ENCODE results near the gene GOPC.
"Not testable (repeated sequence)": the region's sequence is repeated elsewhere in the genome, so short reads cannot be mapped to it uniquely, and the experiment has no call there.

Gene GOPC

GRCh38 chr6:117547688-117548621 is 54.4 kb downstream of the GOPC start:
- peak; percentile 15 to 20 for DNase-seq

DNA sequence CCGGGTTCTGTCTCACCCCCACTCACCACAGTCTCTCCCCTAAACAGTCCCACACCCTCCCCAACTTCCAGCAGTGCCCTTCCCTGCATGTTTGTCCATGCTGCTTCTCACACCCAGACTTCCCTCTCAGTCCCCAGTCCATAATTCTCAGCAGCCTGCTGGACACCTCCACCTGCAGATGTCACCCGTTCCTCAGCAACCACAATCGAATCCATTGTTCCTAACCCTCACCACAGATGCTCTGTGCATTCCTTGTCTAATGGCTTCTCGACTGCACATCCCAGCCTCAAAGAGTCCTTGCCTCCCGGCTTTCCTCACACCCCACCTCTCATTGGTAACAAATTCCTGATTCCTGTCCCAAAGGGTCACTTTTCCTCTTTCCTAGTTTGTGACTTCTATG is 55.6 kb downstream of the GOPC start:
- DNase-seq = no peak

DNA sequence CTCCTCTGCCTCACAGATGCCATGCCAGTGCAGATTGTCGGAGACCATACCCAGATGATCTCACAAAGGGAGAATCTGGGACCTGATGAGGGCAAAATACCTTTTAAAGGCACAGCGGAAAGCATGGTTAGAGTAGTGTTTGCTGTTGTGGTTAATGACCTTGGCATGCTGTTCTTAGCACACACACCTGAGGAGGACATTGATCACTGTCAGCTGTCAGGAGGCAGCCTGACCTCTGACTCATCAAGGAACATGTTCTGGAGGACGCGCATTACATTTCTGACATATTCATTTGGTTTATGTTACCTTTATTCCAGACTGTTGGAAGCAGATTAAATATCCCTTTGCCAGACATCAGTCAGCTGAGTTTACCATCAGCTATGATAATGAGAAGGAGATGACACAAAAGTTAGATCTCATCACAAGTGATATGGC is 57.1 kb downstream of the GOPC start:
- no peak for DNase-seq

DNA sequence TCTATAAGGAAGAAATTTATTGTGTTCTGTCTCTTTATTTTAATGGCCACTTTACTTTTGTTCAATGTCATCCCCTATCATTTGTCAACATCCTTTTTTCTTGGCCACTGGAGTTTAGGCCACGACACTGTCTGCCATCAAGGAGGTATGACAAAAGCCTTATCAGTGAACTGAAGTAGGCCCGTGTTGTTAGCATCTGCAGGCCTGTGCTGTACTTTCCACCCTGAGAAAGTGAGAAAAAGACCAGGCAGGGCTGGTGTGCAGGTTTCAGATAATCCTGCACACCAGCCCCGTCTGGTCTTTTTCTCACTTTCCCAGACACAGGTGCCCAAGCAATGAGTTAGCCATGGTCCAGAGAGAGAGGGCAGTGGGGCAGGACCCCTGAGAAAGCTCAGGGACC is 57.6 kb downstream of the GOPC start:
- no peak for DNase-seq

- no peak for DNase-seq
Observed at GRCh38 chr6:117542493-117542892, 59.8 kb downstream of the GOPC start.

DNA sequence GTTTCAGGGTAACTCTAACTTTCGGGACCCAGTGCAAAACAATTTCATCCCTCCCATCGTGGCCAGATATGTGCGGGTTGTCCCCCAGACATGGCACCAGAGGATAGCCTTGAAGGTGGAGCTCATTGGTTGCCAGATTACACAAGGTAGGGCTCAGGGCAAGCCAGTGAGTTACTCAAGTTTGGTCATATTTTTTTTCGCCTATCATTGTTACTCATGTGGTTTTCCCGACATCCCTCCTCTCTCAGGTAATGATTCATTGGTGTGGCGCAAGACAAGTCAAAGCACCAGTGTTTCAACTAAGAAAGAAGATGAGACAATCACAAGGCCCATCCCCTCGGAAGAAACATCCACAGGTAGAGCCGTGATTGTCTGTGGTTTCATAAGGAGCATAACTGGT is 61.6 kb downstream of the GOPC start:
- no peak for DNase-seq

DNA sequence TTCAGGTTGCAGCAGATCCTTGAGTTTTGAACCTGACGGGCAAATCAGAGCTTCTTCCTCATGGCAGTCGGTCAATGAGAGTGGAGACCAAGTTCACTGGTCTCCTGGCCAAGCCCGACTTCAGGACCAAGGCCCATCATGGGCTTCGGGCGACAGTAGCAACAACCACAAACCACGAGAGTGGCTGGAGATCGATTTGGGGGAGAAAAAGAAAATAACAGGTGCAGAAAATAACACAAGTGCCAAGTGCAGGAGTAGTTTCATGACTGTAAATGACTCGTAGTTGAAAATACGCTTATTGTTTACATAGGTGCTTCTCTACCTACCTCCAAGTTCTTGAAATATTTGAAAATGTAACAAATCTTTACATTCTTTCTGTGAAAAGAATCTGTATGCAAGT is 63.7 kb downstream of the GOPC start:
- no peak for DNase-seq

DNA sequence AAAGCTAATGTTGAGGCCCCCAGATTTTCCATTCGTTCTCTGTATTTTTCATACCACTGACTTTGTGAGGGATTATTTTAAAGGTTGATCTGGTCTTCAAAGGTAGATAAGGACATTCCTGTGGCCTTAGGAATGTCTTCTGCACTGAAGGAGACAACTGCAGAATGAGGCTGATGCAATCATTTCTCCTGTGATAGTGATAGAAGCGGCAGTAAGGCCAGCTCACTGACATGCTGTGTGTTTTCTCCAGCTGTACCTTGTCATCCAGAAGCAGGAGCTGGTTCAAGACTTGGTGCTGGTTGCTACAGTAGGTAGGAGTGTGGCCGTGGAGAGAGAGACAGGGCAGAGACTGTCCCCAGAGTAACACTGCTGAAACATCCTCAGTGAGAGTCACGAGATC is 66.0 kb downstream of the GOPC start:
- no peak for DNase-seq

- DNase-seq = no peak
Observed at GRCh38 chr6:117534974-117535373, 67.3 kb downstream of the GOPC start.

GRCh38 chr6:117533775-117534174 is 68.5 kb downstream of the GOPC start:
- DNase-seq = no peak

GRCh38 chr6:117531809-117532725 is 70.2 kb downstream of the GOPC start:
- no peak for DNase-seq

DNA sequence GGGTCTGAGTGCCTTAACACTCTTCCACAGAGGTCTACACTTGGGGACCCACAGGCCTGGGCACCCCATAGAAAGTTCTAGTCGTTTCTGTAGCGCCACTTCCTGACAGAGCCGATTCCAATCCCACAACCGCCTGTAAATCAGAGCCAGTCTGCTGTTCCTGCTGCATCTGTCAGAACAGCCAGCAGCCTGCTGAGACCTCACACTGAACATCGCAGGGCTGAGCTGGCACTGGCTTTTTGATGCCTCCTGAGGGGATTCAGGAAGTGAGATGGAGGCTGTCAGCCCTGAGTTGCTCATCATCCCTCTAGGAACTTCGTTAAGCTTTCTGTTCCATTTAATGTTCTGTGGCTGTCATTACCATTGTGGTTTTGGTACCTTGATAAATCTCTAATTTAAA is 71.0 kb downstream of the GOPC start:
- no peak for DNase-seq

DNA sequence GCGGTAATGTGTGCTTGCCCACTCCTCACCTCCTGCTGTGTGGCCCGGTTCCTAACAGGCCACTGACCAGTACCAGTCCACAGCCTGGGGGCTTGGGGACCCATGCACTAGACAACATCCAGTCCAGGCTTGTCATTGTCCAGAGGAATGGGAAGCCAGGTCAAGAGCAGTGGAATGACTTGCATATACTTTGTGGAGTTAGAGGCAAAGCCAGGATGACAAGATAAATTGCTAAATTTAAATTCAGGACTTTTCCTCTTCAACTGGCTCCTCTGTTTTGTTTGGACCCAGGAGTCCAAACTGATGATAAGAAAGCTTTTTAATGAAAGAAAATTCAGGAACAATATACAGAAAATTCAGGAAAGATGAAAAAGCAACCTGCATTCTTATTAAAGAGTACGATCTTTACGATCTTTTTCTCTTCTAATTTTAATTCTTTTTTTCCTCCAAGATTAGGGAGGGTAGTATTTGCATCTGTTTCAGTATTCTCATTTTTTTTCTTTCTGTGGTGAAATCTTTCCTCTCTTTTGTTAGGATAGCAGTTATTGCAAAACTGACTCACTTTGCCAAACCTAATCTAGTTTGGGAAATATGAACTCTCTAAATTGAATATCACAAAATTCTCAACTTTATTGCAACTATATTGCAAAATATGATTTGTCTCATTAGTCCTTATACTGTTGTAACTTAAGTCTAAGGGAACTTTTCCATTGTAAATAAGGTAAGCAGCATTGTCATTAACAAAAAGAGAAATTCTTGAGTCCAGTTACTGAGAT is 71.7 kb downstream of the GOPC start:
- DNase-seq = no peak

DNA sequence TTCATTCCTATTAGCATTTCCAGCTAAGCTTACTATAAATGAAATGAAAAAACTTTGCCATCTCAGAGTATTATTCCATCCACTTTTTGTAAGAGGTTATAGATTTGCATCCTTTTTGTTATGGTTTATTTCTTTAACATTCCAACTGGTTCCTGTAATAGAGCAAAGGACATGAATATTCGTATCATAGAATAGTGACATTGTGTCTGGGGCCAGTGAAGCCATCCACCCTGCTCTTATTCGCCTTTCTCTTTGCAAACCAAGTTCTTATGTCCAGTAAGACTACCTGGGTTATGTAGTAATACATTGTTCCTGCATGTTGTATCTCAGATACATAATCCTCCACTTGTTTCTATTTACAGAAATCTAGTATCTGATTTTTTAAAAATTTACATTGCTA is 76.7 kb downstream of the GOPC start:
- DNase-seq = no peak

GRCh38 chr6:117521791-117522502 is 80.4 kb downstream of the GOPC start:
- DNase-seq = no peak

DNA sequence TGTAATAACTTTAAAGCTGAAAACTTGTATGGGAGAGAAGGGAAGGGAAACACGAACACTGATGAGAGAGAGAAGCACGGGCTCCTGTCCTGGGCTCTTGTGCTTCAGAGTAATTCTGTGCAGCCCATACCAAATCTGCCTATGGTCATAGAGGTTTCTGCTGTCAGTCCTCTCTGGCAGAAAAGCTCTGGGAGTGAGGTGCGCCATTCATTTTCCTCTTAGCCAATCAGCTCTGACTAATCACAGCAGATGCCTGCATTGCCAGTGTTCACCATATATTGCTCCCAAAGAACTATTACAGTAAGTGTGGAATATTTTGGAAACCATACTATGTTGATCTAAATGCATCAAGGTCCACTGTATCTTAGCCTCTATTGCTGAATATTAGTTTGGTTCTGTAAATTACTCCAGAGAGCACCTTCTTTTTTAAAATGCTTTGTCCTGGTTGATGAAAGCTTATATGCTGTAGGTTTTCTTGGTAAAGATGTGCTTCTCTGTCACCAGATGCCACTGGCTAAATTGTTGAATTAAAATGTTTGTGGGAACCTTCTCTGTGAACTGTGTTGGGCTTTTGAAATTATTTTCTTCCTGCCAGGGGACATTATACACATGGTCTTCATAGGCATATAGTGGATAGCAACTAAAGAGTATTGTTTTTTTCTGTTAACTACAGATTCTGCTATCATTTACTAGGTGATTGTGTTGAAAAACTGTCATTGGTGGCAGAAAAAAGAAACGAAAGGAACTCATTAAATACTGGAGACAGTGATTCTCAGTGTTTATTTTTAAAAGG is 81.5 kb downstream of the GOPC start:
- DNase-seq = no peak

DNA sequence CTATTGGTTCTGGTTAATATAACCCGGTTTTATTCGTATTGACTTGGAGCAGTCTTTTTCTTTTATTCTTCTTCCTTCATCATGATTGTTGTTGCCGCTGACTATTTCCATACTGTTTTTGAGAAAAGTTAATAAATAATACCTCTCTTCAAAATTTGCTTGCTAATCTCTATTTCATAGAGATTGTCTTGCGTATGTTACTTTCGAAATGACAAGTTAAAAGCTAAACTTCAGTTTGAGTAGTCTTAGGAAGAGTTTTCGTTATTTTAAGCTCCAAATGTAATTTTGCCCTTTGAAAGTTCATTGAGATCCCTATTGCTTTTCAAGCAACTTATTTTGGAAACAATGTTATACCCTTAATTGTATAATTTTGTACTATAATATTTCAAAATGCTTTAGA is 83.4 kb downstream of the GOPC start:
- DNase-seq = no peak

DNA sequence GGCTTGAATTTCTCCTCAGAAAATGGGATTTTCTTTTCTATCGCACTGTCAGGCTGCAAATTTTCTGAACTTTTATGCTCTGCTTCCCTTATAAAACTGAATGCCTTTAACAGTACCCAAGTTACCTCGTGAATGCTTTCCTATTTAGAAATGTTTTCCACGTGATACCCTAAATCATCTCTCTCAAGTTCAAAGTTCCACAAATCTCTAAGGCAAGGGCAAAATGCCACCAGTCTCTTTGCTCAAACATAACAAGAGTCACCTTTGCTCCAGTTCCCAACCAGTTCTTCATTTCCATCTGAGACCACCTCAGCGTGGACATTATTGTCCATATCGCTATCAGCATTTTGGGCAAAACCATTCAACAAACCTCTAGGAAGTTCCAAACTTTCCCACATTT is 84.3 kb downstream of the GOPC start:
- DNase-seq = not testable (repeated sequence)

- no peak for DNase-seq
Observed at GRCh38 chr6:117515326-117515725, 87.0 kb downstream of the GOPC start.

GRCh38 chr6:117514655-117515054 is 87.7 kb downstream of the GOPC start:
- no peak for DNase-seq

DNA sequence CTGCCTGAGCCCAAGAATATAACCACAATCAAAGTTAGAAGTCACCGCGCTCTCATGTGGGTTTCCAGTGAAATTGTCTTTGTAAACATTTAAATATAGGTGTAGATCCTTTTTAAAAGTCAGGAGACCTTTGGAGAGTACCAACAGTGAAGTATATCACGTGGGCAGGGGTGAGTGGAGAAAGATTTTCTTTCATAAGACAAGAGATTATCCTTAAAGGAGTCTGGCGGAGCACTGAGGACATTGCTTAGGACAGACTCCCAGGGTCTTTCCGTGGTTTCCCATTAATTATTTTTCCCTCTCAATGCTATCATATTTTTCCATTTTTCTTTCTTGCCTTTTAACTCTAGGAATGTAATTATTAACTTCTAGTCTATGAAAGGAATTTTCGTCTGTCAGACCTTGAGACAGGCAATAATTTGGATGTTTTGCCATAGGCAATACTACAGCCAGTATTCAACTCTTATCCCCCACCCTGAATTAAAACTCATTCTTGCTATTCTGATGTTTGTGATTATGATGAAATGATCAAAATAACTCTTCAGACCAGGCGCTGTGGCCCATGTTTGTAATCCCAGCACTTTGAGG is 88.4 kb downstream of the GOPC start:
- no peak for DNase-seq
